ENCODE results near the gene DNAH5.

- TF ChIP-seq POLR2A (IDR thresholded peaks at IDR 0.05) = no peak
- TF ChIP-seq CTCF (IDR thresholded peaks at IDR 0.05) = no peak
Observed at GRCh38 chr5:13674391-13674790, 270.1 kb downstream of the DNAH5 start.
